NCI-H2081 (cell line): ENCODE data around the gene LRRFIP1.
A peak's percentile ranks its signal among the peaks of the same experiment; 100 is the strongest.

Experiments
- DNase-seq, 2 experiments: peaks; one replicate each; lab custom pipeline; 2025; lab: John Stamatoyannopoulos, UW

The LRRFIP1 gene

GRCh38 chr2:237704501-237705434 is 77.4 kb downstream of the LRRFIP1 start:
- no peak for DNase-seq

GRCh38 chr2:237706257-237706656 is 78.9 kb downstream of the LRRFIP1 start:
- DNase-seq, result no peak

DNA sequence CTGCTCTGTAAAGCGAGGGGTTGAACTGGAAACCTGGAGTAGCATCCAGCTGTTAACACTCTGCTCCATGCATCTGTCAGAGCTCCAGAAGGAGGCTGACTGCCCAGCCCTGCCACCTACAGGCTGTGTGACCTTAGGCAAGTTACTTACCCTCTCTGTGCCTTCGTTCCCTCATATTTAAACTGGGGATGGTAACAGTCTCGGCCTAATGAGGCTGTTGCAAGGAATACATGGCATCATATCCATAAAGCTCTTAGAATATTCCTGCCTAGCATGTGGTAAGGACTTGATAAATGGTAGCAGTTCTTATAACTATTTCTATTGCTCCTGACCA is 80.6 kb downstream of the LRRFIP1 start:
- no peak for DNase-seq

- DNase-seq, result no peak
Measured at GRCh38 chr2:237708491-237708890, 81.1 kb downstream of the LRRFIP1 start.

DNA sequence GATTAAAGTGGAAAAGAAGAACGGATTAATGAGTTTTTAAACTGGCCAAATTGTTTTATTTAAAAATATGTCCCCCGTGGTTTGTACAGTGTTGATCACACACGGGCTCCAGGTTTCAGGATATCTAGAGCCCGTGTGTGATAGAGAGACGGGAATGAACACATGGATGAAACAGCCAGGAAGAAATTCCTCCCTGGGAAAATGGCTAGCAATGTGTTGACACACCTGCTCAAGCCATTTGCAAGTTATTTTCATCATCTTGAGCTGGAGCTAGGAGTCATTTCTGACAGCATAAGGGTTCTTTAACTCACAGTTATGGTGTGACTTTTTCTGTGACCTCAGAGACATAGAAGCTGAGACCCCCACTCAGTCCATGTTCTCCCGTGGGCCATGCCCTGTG is 81.6 kb downstream of the LRRFIP1 start:
- no peak for DNase-seq

GRCh38 chr2:237711458-237712150 is 84.2 kb downstream of the LRRFIP1 start:
- no peak for DNase-seq

DNA sequence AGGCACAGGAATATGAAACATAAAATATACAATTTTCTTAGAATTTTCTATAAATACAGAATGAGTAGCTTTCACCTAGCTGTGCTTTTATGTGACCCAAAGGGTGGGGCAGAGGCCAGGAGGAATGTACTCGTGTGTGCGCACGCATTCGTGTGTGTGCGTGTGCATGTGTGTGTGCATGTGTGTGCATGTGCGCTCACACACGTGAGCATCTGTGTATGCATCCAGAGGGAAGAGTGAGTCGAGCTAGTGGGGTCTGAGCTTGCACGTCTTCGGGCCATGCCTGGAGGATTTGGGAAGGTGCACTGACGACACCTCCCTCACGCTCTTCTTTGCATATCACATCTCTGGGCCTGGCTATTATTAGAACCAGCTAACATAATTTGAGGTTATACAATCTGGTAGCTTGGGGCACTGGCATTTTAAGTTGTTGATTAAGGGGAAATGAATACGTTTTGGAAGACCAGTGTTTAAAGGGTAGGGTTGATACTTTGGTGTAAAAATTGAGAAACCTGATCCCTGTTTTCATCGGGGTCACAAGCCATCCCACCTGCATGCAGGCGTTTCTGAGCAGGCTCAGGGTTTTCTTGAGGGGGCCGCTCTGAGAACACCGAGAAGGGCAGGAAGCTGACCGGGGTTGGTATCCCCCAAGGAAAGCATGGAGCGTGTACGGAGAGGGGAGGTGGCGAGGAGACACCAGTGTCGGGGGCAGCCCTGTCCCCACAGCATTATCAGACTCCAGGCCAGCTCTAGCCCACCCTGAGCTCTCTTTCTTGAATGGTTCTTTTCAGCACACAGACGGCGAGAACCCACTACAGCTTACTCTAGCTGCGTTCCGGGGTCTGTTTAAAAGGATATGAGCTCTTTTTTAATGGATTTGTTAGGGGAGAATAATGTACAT is 85.3 kb downstream of the LRRFIP1 start:
- DNase-seq, result no peak

DNA sequence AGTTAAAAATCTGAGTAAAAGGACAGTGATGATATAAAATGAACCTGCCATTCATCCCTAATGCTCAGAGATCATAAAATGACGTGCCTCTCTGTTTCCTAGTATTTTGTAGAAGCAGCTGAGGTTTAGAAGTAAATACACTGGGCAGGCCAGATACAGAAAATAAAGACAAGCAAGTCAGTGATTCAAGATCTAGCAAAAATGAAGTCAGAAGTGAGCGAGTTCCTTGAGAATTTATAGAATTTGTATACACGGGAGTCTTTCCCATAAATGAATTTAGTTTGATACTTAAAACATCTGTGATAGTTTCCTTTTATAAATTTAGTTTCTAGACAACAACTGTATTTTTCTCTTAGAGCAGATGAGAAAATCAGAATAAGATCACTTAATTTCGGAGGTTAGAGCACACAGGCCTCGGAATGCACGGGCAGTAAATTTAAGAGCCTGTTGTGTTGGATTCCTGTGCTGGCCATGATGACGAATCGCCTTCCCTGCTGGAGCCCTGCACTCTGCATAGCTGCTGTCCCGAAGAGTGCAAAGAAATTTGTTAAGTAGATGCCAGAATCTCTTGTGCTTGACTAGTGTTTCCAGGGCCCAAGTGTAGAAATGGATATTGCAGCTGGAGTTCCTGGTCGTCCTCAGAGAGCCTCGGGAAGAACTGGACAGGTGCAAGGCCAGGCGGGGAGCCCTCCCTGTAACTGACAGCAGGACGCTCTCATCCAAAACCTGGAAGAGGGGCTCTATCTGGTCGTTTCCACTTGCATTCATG is 87.5 kb downstream of the LRRFIP1 start:
- no peak for DNase-seq

DNA sequence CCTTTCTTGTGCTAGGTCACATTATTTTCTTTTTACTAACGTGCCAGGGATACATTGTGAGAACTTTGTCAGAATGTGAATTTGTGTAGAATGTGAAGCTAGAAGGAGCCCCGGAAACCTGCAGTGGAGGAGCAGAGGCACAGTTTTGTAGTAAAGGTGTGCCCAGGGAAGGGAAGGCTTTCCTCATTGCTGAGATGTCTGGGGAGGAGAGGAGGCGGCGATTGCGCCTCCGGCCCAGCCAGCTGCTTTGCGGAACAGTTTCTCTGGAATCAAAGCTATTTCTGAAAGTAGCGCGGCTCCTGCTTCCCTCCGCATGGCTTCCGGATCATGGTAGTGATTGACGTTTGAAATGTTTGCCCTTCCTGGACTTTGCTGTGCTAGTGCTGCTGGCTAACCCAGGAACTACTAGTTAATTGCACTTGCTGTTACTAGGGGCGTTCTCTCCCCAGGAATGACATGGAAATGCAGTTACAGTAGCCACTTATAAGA is 88.1 kb downstream of the LRRFIP1 start:
- DNase-seq, result no peak

DNA sequence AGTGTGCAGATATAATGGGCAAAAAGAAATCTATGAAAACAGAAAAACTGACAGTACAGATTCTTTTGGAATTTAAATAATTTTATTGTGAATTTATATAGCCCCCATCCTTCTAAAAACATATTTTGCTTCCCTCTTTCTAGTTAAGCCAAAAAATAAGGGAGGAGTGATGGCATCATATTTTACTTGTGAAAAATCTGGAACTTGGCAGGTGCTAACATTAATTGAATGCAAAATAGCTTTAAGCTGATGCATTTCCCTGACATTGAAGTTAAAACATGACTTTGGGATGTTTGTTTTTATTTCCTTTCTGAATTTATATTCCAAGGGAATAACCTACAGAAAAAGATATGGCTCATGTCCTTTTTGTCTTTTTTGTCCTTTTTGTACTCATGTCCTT is 88.6 kb downstream of the LRRFIP1 start:
- DNase-seq, result no peak

DNA sequence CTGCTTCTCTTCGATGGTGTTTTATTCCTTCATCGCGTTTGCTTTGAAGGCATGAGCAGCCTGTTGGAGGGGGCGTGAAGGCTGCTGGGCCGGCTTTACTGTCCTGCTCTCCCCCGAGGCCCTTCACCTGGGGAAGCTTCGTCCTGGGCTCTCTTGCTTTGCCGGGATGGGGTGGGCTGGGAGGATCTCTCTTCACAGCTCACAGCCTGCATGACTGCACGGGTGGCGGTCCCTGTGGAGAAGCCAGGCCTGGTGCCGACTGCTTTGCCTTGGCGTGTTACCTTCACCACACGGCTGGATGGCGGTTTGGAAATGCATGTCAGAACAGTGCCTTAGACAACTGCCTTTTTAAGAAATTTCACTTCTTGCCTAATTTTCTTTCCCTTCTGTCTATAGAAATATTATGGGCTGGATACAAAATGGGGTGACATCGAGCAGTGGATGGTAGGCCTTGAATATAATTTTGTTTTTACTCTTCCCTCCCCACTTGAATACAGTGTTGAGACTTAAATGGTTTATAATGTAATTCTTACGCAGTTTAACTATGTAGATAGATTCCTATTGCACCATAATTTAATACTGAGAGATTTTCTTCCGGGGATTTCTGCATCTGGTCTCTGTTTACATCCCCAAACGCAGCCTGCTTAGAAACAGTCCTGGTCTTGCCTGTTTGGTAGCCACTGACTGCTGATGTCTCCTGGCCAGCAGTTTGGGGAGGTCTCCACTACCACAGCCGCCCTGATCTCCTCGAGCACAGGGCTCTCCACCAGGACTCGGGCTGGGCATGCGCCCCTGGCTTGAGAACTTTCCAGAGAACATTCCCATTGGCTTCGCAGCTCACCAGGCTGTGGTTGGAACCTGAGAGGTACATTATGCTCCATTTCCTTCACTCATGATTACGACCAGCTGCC is 90.2 kb downstream of the LRRFIP1 start:
- DNase-seq, result no peak

DNA sequence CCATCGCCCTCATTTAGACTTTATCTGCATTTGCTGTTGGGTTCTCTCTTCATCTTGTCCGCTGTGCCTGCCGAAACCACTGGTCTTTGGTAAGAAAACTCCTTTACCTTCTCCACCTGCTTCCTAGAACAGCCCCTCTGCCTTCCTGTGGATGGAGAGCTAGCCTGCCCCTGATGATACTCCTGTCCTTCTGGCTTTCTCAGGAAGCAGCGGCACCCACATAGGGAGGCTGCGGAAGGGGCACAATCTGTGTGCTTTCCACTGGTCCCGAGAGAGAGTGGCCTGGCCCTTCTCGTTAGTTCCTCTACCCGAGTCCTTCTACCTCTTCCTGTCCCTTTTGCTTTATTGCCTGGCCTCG is 90.9 kb downstream of the LRRFIP1 start:
- DNase-seq, result no peak

- no peak for DNase-seq
Measured at GRCh38 chr2:237720444-237720843, 93.1 kb downstream of the LRRFIP1 start.

DNA sequence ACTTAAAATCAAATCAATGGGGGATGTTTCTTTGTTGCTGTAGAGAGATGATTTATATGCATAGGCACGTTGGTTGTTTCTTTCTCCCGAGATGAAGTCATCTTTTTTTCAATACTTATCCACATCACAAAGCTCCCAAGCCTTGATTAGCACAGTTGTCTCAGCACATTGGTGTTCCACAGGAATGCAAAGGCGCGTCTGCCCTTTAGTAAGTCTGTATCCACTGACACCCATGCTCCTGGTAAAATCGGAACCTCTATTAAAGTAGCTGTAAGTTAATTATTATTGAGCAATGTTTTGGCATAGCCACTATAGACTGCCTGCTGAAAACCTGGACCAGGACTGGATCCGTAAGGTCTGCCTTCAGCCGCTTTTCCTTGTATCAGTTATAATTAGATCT is 93.6 kb downstream of the LRRFIP1 start:
- DNase-seq, result no peak

DNA sequence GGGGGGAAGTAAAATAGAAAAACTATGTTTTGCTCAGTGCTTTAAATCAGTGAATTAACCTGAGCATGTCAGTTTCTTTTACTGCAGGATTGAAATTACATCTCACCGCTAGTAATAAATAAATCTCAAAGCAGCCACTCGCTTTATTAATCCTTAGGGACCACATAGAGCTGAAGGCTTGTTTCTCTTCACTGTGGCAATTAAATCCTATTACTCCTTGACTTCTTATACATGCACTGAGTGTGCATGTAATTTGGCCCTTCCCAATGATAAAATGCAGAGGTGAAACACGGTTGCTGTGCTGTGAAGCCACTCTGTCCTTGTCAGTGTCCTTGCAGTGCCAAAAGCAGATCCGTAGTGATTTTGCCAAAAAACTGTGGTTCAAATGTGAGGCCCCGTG is 94.1 kb downstream of the LRRFIP1 start:
- DNase-seq, result no peak

DNA sequence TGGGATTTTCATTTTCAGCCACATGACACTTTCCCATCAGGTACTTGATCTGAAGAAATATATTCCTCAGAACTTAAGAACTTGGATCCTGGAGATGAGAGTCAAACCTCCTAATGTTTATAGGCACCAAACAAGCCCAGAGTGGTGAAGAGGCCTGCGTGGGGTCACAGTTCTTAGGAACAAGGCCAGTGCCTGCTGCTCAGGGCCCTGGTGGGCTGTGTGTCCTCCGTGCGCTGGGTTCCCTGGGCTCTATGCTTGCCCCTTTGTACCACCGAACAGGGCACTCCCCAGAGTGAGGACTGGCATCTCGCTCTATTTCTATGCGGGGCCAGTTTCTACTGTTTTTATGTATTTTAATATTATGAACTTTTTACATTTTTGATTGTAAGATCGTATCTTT is 95.2 kb downstream of the LRRFIP1 start:
- no peak for DNase-seq

DNA sequence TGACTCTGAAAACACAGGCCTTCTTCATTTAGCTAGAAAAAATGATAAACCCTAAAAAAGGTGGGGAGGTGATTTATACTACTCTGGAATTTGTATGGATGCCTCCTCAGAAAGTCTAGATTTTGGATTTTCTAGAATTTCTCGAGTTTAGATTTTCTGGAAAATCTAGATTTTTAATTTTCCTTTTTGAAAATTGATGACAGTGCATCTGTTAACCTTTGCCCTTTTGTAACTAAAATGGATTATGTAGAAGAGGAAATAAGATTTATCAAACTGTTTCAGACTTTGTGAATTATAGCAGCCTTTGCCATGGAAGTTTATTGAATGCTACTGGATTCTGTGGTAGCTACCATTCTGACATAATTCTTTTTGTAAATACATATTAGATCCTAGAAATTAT is 95.6 kb downstream of the LRRFIP1 start:
- no peak for DNase-seq

DNA sequence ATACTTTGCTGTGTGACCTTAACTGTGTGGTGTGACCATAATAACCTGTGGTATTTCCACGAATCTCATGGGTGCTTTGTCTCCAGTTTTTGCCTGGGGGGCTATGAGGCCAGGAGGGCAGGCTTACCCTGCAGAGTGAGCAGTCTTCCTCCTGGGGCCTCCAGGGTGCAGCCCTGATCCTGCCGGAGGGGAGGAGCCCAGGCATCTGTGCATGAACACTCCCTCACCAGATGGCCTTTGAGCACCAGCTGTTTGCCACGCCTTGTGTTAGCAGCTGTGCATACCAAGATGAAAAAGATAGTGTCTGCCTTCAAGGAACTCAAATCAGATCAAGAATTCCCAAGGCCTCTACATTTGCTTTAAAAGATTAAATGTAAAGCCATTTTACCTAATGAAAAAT is 96.2 kb downstream of the LRRFIP1 start:
- peak in 1 of 2 experiments; percentile 65 for DNase-seq

GRCh38 chr2:237724811-237725478 is 97.6 kb downstream of the LRRFIP1 start:
- DNase-seq, result peak; percentile 61 to 92

DNA sequence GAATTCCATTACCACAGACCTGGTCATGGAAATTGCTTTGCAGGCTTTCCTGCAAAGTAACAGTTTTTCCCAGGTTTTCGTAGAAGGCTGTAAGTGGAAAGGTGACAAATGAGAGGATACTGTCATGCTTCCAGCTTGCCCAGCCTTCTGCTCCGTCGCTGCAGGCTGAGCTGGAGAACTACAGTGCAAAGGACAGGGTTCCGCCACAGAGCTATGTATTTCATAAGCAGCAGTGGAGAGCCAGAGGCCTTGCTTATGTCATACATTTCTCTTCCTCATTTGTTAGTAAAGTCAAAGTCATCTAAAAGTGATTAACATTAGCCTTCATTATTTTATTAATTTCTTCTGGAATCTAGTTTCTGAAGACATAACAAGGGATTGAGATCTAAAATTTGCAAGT is 98.3 kb downstream of the LRRFIP1 start:
- DNase-seq, result no peak
